ENCODE data around the gene RADIL.
"Not testable (repeated sequence)": the region's sequence is repeated elsewhere in the genome, so short reads cannot be mapped to it uniquely, and the experiment has no call there.

Gene RADIL, protein sequence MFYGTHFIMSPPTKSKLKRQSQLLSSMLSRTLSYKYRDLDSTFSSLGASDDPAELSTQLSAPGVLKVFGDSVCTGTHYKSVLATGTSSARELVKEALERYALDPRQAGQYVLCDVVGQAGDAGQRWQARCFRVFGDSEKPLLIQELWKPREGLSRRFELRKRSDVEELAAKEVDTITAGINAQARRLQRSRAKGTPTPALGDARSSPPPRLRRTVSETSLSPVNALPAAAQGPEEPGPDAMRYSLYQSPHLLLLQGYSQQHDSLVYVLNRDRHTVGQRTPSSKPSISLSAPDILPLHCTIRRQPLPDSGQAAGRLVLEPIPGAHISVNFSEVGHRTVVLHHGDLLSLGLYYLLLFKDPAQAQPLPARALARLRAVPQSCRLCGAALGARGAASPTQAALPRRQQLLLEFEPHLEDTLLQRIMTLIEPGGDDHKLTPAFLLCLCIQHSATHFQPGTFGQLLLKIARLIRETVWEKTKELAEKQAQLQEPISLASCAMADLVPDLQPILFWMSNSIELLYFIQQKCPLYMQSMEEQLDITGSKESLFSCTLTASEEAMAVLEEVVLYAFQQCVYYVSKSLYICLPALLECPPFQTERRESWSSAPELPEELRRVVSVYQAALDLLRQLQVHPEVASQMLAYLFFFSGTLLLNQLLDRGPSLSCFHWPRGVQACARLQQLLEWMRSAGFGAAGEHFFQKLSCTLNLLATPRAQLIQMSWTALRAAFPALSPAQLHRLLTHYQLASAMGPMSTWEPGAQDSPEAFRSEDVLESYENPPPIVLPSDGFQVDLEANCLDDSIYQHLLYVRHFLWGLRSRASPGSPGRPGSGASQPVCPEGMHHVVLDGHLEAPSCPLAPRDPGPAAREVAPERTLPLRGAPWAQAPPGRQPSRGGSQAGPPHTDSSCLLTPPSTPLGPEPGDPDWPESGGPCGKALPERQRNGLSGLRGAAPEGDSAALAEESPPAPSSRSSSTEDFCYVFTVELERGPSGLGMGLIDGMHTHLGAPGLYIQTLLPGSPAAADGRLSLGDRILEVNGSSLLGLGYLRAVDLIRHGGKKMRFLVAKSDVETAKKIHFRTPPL

DNA sequence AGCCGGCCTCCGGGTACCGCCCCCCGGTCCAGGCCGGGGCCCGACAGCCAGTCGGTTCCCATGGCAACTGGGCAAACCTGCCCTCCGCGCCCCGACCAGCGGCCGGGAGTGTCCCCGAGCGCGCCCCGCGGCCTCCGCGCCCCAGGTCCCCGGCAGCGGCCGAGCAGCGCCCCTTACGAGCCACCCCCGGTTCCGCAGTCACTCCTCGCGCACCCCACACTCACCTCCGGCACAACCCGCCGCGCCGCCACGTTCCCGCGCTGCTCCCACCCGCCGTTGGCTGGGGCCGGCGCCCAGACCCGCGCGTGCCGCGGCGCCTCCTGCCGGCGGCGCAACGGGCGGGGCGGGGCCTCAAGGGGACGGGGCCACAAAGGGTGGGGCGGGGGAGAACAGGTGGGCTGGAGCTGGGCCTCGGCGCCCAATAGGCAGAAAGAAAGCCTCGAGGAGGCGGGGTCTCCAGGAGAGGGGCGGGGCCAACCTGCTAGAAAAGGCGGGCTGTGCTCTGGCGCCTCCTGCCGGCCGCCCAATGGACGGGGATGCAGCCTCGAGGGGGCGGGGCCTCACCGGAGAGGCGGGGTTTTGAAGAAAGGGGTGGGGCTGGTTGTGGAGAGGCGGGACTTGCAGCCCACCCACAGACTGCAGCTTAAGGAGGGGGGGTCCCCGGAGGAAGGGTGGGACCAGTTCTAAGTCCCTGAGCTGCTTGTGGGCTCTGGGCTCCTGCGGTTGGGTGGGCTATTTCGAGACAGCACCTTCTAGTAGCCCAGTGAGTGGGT, at the start of gene RADIL:
RADIL (minus strand) TSS at position 345 of the 773 bp plus-strand sequence. CDS start 5,577 bp downstream, outside the sequence.
- DNase-seq: peak; percentile 75

DNA sequence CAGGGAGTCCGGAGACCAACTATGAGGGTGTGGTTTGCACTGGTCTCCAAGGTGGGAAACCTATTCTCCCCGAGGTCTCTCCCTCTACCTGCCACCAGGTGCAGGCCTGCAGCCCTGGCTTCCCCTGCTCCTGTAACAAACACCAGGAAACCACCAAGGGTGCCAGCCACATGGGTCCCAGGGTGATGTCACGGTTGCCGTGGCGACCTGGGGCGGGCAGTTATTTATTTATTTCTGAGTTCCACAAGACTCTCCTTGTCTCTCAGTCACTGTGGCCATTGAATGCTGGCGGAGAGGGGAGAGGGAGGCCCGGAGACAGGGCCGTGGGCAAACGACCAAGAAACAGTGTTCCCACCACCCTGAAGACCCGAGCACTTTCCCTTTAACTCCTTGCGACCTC, 48.4 kb upstream of the RADIL start:
- DNase-seq: no peak

- no peak for DNase-seq
Observed at GRCh38 chr7:4929005-4929404, 45.5 kb upstream of the RADIL start.

DNA sequence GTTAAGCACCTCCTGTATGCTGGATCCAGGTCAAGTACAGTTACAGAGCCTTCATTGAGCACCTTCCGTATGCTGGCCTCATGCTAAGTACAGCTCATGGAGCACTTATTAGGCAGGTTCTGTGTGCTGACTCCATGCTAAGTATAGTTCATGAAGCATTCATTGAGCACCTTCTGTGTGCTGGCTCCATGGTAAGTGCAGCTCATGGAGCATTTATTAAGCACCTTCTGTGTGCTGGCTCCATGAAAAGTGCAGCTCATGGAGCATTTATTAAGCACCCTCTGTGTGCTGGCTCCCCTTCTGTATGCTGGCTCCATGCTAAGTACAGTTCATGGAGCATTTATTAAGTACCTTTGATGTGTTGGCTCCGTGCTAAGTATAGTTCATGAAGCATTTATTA, 44.9 kb upstream of the RADIL start:
- no peak for DNase-seq

DNA sequence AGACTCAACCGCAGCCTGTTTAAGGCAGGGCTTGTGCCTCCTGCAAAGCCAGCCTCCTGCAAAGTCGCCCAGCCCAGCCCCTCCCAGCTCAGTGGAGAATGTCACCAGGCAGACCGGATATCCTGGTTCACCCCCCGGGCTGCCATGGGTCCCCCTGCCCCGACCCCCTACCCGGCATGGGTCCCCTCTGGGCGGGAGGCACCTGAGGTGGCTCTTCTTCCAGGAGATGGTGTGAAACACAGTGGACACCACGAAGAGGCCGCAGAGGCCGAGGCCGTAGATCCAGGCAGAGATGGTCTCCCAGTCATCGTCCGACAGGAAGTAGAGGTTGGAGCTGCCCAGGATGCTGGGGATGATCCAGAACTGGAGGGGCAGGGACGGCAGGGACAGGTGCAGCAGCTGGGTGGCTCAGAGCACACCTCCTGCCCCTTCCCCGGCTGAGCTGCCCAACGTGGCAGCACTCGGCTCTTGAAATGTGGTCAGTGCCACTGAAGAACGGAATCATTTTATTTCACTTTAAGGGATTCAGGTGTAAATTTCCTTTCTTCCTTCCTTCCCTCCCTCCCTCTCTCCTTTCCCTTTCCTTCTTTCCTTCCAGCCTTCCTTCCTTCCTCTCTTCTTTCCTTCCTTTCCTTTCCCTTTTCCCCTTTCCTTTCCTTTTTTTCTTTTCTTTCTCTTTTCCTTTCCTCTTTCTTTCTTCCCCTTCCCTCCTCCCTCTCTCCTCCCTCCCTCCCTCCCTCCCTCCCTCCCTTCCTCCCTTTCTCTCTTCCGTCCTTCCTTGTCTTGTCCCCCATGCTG, 36.7 kb upstream of the RADIL start:
- DNase-seq: no peak

DNA sequence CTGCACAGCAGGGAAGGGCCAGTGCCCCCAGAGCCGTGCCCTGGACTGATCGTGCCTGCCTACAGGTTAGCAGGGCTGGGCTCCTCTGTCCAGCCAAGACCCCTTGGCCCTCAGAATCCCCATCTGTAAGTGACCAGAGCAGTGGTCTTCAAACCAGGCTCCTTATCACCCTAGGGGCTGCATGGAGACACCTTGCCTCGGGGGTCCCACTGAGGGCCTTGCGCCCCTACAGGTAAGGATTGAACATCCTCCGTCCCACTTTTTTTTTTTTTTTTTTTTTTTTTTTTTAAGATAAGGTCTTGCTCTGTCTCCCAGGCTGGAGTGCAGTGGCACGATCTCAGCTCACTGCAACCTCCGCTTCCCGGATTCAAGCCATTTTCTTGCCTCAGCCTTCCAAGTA, 32.6 kb upstream of the RADIL start:
- no peak for DNase-seq

DNA sequence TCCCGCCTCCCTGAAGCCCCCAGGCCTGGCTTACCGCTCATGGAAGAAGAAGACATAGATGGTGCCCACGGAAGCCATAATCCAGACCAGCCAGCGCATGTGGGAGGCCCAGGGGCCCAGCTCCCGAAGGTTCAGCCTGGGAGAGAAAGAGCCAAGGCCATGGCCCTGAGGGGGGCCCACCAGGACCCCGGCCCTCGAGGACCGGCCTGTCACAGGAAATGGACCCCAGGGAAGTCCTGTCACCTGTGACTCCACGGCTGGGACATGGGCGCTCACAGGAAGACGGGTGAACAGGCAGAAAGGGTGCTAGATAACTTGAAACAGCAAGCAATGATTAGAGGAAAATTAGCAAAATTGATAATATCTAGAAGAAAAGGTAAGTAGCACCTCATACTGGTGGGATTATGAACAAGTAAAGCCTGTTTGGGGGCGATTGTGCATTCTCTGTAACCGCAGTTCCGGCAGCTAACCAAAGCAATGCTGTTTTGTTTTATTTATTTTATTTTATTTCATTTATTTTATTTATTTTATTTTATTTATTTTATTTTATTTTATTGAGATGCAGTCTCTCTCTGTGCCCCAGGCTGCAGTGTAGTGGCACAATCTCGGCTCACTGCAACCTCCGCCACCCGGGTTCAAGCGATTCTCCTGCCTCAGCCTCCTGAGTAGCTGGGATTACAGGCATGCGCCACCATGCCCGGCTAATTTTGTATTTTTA, 27.8 kb upstream of the RADIL start:
- DNase-seq: no peak

GRCh38 chr7:4906682-4907081, 23.2 kb upstream of the RADIL start:
- no peak for DNase-seq

- no peak for DNase-seq
Observed at GRCh38 chr7:4905171-4905570, 21.7 kb upstream of the RADIL start.

DNA sequence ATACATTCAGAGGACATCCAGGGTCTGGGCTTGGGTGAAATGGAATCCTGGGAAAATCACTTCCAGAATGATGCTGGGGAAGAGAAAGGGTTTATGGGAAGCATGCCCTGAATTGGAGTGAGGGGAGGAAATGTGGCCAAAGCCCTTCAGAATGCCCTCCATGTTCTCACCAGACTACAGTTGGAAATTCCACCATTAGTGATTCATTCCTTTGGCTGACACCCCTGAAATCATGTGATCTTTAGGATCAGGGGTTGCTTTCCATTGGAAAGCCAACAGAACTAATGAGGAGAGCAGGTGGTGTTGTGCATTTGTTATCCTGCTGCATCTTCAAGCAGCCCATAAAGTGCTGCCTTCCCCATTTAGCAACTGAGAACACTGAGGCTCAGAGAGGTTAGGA, 20.8 kb upstream of the RADIL start:
- DNase-seq: no peak

- DNase-seq: no peak
Observed at GRCh38 chr7:4895766-4896165, 12.2 kb upstream of the RADIL start.

GRCh38 chr7:4894482-4894881, 11.0 kb upstream of the RADIL start:
- no peak for DNase-seq

DNA sequence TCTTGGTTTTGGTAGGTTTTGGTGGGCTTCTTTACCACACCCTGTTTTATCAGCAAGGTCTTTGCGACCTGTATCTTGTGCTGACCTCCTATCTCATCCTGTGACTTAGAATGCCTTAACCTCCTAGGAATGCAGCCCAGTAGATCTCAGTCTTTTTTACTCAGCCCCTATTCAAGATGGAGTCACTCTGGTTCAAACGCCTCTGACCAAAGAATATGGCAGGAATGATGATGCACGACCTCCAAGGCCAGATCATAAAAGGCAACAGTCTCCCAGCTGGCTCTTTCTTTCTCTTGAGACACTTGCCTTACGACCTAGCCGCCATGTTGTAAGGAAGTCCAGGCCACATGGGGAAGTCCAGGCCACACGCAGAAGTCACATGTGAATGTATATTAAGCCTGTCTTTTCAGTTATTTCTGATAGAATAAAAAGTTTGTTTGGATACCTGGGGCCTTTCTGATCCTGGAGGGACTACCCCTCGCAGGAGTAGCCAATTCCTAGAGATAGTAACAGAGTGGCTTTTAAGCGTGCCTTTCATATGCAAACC, 10.5 kb upstream of the RADIL start:
- DNase-seq: no peak

GRCh38 chr7:4893188-4893587, 9.7 kb upstream of the RADIL start:
- not testable (repeated sequence) for DNase-seq

GRCh38 chr7:4891522-4891921, 8.0 kb upstream of the RADIL start:
- DNase-seq: not testable (repeated sequence)

GRCh38 chr7:4889682-4890081, 6.2 kb upstream of the RADIL start:
- DNase-seq: no peak

GRCh38 chr7:4888161-4888560, 4.6 kb upstream of the RADIL start:
- DNase-seq: no peak

- no peak for DNase-seq
Observed at GRCh38 chr7:4886671-4887070, 3.2 kb upstream of the RADIL start.

- no peak for DNase-seq
Observed at GRCh38 chr7:4885317-4885807, 1.8 kb upstream of the RADIL start.

GRCh38 chr7:4884164-4884563, 648 bp upstream of the RADIL start:
- no peak for DNase-seq

GRCh38 chr7:4883033-4883371, 514 bp downstream of the RADIL start:
- DNase-seq: no peak
